ENCODE measurements around the gene MECP2.

MECP2 gene

GRCh38 chrX:154091678-154092077, 5.8 kb downstream of the MECP2 start:
- TF ChIP-seq CTCF (IDR thresholded peaks at IDR 0.05), result no peak

- no peak for TF ChIP-seq CTCF (IDR thresholded peaks at IDR 0.05)
Measured at GRCh38 chrX:154090731-154091130, 6.8 kb downstream of the MECP2 start.

GRCh38 chrX:154084449-154085300, 12.8 kb downstream of the MECP2 start:
- no peak for TF ChIP-seq CTCF (IDR thresholded peaks at IDR 0.05)

- no peak for TF ChIP-seq CTCF (IDR thresholded peaks at IDR 0.05)
Measured at GRCh38 chrX:154083126-154083517, 14.4 kb downstream of the MECP2 start.

- no peak for TF ChIP-seq CTCF (IDR thresholded peaks at IDR 0.05)
Measured at GRCh38 chrX:154082396-154083125, 15.0 kb downstream of the MECP2 start.

GRCh38 chrX:154077101-154077500, 20.4 kb downstream of the MECP2 start:
- TF ChIP-seq CTCF (IDR thresholded peaks at IDR 0.05), result no peak

- no peak for TF ChIP-seq CTCF (IDR thresholded peaks at IDR 0.05)
Measured at GRCh38 chrX:154074199-154074598, 23.3 kb downstream of the MECP2 start.
